ENCODE measurements around the gene VPS39.

Gene VPS39

GRCh38 chr15:42185801-42186200 lies 22.3 kb downstream of the VPS39 start (continued):
- TF ChIP-seq, protein P1, sequence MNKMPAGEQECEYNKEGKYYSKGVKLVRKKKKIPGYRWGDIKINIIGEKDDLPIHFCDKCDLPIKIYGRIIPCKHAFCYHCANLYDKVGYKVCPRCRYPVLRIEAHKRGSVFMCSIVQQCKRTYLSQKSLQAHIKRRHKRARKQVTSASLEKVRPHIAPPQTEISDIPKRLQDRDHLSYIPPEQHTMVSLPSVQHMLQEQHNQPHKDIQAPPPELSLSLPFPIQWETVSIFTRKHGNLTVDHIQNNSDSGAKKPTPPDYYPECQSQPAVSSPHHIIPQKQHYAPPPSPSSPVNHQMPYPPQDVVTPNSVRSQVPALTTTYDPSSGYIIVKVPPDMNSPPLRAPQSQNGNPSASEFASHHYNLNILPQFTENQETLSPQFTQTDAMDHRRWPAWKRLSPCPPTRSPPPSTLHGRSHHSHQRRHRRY (tag by site-specific recombination; IDR thresholded peaks at IDR 0.05): no peak
- TF ChIP-seq ZNF174 (tag by site-specific recombination; IDR thresholded peaks at IDR 0.05) (no peak), ZNF366 (tag by site-specific recombination; conservative IDR thresholded peaks at IDR 0.05) (no peak), ZNF571 (tag by site-specific recombination; IDR thresholded peaks at IDR 0.05) (no peak), ZNF19 (tag by site-specific recombination; IDR thresholded peaks at IDR 0.05; ENCODE audit: low read depth) (no peak), TRIM28 (IDR thresholded peaks at IDR 0.05; ENCODE audit: borderline replicate concordance, low read length) (no peak)

- Histone ChIP-seq H3K4me1 (ENCODE audit: control insufficient read depth, insufficient read depth, low read length) (no peaks in the 10 kb centered on the region), H3K36me3 (ENCODE audit: control insufficient read depth in 2 of 2, insufficient read depth in 1 of 2, low read length in 2 of 2) (peaks cover 20 to 80% of the 10 kb centered on the region in 2 experiments), H3K4me3 (ENCODE audit: low read depth, low read length) (no peak overlapping the region), H3K9me3 (ENCODE audit: control insufficient read depth, insufficient read depth, low read depth, low read length) (no peaks in the 10 kb centered on the region), H3K27ac (ENCODE audit: extremely low read depth, low read depth, low read length) (no peak overlapping the region)
- CTCF ChIA-PET: interaction anchor here (0.5 kb wide), 1 partner anchor 11 kb away, joined by 4 read pairs; no protein-coding TSS in a partner anchor
- TF ChIP-seq ZNF623 (tag by site-specific recombination; IDR thresholded peaks at IDR 0.05) (no peak), ZBTB11 (tag by site-specific recombination; conservative IDR thresholded peaks at IDR 0.05; ENCODE audit: low read depth) (no peak), MZF1 (tag by site-specific recombination; IDR thresholded peaks at IDR 0.05; ENCODE audit: borderline replicate concordance) (no peak), TRIM28 (IDR thresholded peaks at IDR 0.05; ENCODE audit: borderline replicate concordance, low read length) (no peak), SCRT1 (tag by site-specific recombination; IDR thresholded peaks at IDR 0.05; ENCODE audit: borderline replicate concordance) (no peak), KLF8 (tag by site-specific recombination; IDR thresholded peaks at IDR 0.05) (no peak), ZNF610 (tag by site-specific recombination; IDR thresholded peaks at IDR 0.05; ENCODE audit: borderline replicate concordance) (no peak), ZNF658 (tag by site-specific recombination; IDR thresholded peaks at IDR 0.05) (no peak), ZNF19 (tag by site-specific recombination; IDR thresholded peaks at IDR 0.05; ENCODE audit: low read depth) (no peak), ZSCAN30 (tag by site-specific recombination; IDR thresholded peaks at IDR 0.05) (no peak)
- TF ChIP-seq, protein P2, sequence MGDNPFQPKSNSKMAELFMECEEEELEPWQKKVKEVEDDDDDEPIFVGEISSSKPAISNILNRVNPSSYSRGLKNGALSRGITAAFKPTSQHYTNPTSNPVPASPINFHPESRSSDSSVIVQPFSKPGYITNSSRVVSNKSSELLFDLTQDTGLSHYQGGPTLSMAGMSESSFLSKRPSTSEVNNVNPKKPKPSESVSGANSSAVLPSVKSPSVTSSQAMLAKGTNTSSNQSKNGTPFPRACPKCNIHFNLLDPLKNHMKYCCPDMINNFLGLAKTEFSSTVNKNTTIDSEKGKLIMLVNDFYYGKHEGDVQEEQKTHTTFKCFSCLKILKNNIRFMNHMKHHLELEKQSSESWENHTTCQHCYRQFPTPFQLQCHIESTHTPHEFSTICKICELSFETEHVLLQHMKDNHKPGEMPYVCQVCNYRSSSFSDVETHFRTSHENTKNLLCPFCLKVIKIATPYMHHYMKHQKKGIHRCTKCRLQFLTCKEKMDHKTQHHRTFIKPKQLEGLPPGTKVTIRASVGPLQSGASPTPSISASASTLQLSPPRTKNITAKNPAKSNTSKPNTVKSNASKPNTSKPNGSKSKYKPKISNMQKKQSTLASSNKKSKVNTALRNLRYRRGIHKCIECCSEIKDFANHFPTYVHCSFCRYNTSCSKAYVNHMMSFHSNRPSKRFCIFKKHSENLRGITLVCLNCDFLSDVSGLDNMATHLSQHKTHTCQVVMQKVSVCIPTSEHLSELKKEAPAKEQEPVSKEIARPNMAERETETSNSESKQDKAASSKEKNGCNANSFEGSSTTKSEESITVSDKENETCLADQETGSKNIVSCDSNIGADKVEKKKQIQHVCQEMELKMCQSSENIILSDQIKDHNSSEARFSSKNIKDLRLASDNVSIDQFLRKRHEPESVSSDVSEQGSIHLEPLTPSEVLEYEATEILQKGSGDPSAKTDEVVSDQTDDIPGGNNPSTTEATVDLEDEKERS (tag by site-specific recombination; IDR thresholded peaks at IDR 0.05): no peak
- TF ChIP-seq, protein P3, sequence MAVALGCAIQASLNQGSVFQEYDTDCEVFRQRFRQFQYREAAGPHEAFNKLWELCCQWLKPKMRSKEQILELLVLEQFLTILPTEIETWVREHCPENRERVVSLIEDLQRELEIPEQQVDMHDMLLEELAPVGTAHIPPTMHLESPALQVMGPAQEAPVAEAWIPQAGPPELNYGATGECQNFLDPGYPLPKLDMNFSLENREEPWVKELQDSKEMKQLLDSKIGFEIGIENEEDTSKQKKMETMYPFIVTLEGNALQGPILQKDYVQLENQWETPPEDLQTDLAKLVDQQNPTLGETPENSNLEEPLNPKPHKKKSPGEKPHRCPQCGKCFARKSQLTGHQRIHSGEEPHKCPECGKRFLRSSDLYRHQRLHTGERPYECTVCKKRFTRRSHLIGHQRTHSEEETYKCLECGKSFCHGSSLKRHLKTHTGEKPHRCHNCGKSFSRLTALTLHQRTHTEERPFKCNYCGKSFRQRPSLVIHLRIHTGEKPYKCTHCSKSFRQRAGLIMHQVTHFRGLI (tag by site-specific recombination; IDR thresholded peaks at IDR 0.05): no peak
- TF ChIP-seq, protein P4, sequence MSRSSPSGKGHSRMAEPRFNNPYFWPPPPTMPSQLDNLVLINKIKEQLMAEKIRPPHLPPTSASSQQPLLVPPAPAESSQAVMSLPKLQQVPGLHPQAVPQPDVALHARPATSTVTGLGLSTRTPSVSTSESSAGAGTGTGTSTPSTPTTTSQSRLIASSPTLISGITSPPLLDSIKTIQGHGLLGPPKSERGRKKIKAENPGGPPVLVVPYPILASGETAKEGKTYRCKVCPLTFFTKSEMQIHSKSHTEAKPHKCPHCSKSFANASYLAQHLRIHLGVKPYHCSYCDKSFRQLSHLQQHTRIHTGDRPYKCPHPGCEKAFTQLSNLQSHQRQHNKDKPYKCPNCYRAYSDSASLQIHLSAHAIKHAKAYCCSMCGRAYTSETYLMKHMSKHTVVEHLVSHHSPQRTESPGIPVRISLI (tag by site-specific recombination; IDR thresholded peaks at IDR 0.05): no peak
- TF ChIP-seq, protein P5, sequence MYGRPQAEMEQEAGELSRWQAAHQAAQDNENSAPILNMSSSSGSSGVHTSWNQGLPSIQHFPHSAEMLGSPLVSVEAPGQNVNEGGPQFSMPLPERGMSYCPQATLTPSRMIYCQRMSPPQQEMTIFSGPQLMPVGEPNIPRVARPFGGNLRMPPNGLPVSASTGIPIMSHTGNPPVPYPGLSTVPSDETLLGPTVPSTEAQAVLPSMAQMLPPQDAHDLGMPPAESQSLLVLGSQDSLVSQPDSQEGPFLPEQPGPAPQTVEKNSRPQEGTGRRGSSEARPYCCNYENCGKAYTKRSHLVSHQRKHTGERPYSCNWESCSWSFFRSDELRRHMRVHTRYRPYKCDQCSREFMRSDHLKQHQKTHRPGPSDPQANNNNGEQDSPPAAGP (tag by site-specific recombination; IDR thresholded peaks at IDR 0.05): no peak
- POLR2A ChIA-PET: no interaction called here
Observed at GRCh38 chr15:42184736-42185135, 23.4 kb downstream of the VPS39 start.
